Testis (tissue), 2 donors: ENCODE measurements around the gene CCDC18.

Experiments used
- POLR2A ChIP-seq: fragments of 450-650 bp; IDR thresholded peaks from one replicate; pipeline ENCODE4 v1.6.1; 2017; ENCODE audit warnings: antibody characterized with exemption, mild to moderate bottlenecking, moderate library complexity
- TF ChIP-seq, protein P1 (sequence below), 3 experiments: fragments of 450-650 bp in 2 of 3; fragments of 200-600 bp in 1 of 3; sonication (generic) in 1 of 3; IDR thresholded peaks; one replicate each; pipeline ENCODE4 v1.5.1; 2016 to 2019; ENCODE audit warnings: antibody characterized with exemption in 3 of 3, mild to moderate bottlenecking in 2 of 3, moderate library complexity in 1 of 3

DNA sequence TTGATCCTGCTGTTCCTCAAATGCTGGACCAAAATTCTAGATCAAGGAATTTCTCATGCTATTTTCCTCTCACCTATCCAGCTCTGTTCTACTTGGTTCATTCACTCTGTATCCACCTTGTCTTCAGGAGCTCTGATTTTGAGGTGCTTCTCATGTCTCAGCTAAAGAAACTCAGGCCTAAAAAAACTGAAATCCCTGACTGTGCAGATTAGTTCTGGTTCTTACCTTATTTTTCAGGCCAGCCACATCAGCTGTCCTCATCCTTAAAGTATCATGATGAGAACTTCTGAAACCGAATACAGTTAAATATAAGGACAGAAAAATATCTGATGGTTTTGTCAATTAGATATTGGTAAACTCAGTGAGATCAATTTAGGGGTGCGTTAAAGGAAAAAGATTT is 137.4 kb downstream of the CCDC18 start:
- TF ChIP-seq, protein P1, sequence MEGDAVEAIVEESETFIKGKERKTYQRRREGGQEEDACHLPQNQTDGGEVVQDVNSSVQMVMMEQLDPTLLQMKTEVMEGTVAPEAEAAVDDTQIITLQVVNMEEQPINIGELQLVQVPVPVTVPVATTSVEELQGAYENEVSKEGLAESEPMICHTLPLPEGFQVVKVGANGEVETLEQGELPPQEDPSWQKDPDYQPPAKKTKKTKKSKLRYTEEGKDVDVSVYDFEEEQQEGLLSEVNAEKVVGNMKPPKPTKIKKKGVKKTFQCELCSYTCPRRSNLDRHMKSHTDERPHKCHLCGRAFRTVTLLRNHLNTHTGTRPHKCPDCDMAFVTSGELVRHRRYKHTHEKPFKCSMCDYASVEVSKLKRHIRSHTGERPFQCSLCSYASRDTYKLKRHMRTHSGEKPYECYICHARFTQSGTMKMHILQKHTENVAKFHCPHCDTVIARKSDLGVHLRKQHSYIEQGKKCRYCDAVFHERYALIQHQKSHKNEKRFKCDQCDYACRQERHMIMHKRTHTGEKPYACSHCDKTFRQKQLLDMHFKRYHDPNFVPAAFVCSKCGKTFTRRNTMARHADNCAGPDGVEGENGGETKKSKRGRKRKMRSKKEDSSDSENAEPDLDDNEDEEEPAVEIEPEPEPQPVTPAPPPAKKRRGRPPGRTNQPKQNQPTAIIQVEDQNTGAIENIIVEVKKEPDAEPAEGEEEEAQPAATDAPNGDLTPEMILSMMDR (IDR thresholded peaks at IDR 0.05): no peak
- TF ChIP-seq POLR2A: no peak
